ENCODE data around the gene PXN.

- TF ChIP-seq CTCF (IDR thresholded peaks at IDR 0.05) (no peak), POLR2A (IDR thresholded peaks at IDR 0.05) (no peak)
Observed at GRCh38 chr12:120225200-120225558, 40.4 kb downstream of the PXN start.

Data from right lobe of liver (tissue), 4 donors.